ENCODE data around the gene SELENOH.
A peak's percentile ranks its signal among the peaks of the same experiment; 100 is the strongest.

SELENOH gene

GRCh38 chr11:57778318-57779037 is 37.2 kb downstream of the SELENOH start:
- no peak for DNase-seq (ENCODE audit: low read depth in 4 of 4, low spot score in 1 of 4)

GRCh38 chr11:57779276-57779675 is 38.0 kb downstream of the SELENOH start:
- DNase-seq (ENCODE audit: low read depth in 4 of 4, low spot score in 1 of 4), result no peak

- DNase-seq (ENCODE audit: low read depth in 4 of 4, low spot score in 1 of 4), result no peak
Measured at GRCh38 chr11:57781529-57781943, 40.2 kb downstream of the SELENOH start.

- DNase-seq (ENCODE audit: low read depth in 4 of 4, low spot score in 1 of 4), result no peak
Measured at GRCh38 chr11:57785072-57785471, 43.8 kb downstream of the SELENOH start.

GRCh38 chr11:57786436-57786835 is 45.1 kb downstream of the SELENOH start:
- no peak for DNase-seq (ENCODE audit: low read depth in 4 of 4, low spot score in 1 of 4)

- DNase-seq (ENCODE audit: low read depth in 4 of 4, low spot score in 1 of 4), result no peak
Measured at GRCh38 chr11:57787006-57787604, 45.8 kb downstream of the SELENOH start.

- DNase-seq (ENCODE audit: low read depth in 4 of 4, low spot score in 1 of 4), result no peak
Measured at GRCh38 chr11:57787920-57788702, 46.8 kb downstream of the SELENOH start.

- no peak for DNase-seq (ENCODE audit: low read depth in 4 of 4, low spot score in 1 of 4)
Measured at GRCh38 chr11:57788703-57789088, 47.4 kb downstream of the SELENOH start.

- DNase-seq (ENCODE audit: low read depth in 4 of 4, low spot score in 1 of 4), result no peak
Measured at GRCh38 chr11:57791321-57792059, 50.2 kb downstream of the SELENOH start.

- DNase-seq (ENCODE audit: low read depth in 4 of 4, low spot score in 1 of 4), result peak; percentile 39 to 61 (median 48)
Measured at GRCh38 chr11:57792060-57792541, 50.8 kb downstream of the SELENOH start.

- no peak for DNase-seq (ENCODE audit: low read depth in 4 of 4, low spot score in 1 of 4)
Measured at GRCh38 chr11:57792870-57793269, 51.6 kb downstream of the SELENOH start.
